Measurements from ENCODE around the gene KLHL12.

- no peak for TF ChIP-seq POLR2A (IDR thresholded peaks at IDR 0.05)
- TF ChIP-seq CTCF (IDR thresholded peaks at IDR 0.05), result peak in 2 of 3 experiments; percentile 33 to 41
Observed at GRCh38 chr1:202852163-202852904, 74.7 kb downstream of the KLHL12 start.

All from testis (tissue), 2 donors.